H9 (cell line): ENCODE results near the gene VILL. TPM values are rescaled to one million over a fixed set of nuclear protein-coding genes. Genes with fewer than 3 reads are reported as not detected.
"Not testable (repeated sequence)": the region's sequence is repeated elsewhere in the genome, so short reads cannot be mapped to it uniquely, and the experiment has no call there.

ENCODE experiments used
- DNase-seq: peaks from one replicate; pipeline ENCODE4 v3.0.0-alpha.2; 2017
- H2AFZ ChIP-seq: one replicate; pipeline ENCODE4 v1.6.1; 2013; ENCODE audit warnings: mild to moderate bottlenecking, low read length, control low read depth, moderate library complexity
- H2AK5ac ChIP-seq: 2 replicates; pipeline ENCODE4 v1.6.1; 2013; ENCODE audit warnings: low read length, control low read depth, mixed read lengths; ENCODE audit not compliant: insufficient read length
- H2BK120ac ChIP-seq: one replicate; pipeline ENCODE4 v1.6.1; 2013; ENCODE audit warnings: low read depth, mild to moderate bottlenecking, low read length, control low read depth, inconsistent platforms; ENCODE audit not compliant: poor library complexity, severe bottlenecking
- H2BK12ac ChIP-seq: 2 replicates; pipeline ENCODE4 v1.6.1; 2013; ENCODE audit warnings: low read length, control low read depth, mixed read lengths, low read depth; ENCODE audit not compliant: insufficient read length
- H2BK15ac ChIP-seq: 2 replicates; pipeline ENCODE4 v1.6.1; 2013; ENCODE audit warnings: low read depth, low read length, control low read depth
- H2BK20ac ChIP-seq: one replicate; pipeline ENCODE4 v1.6.1; 2013; ENCODE audit warnings: low read depth, mild to moderate bottlenecking, low read length, control low read depth, inconsistent platforms; ENCODE audit not compliant: poor library complexity, severe bottlenecking
- H2BK5ac ChIP-seq: 2 replicates; pipeline ENCODE4 v1.6.1; 2013; ENCODE audit warnings: low read length, control low read depth, mixed read lengths; ENCODE audit not compliant: insufficient read length
- H3K14ac ChIP-seq: 2 replicates; pipeline ENCODE4 v1.6.1; 2013; ENCODE audit warnings: low read length, control low read depth; ENCODE audit not compliant: insufficient read depth
- H3K18ac ChIP-seq: 2 replicates; pipeline ENCODE4 v1.6.1; 2013; ENCODE audit warnings: low read depth, mild to moderate bottlenecking, mixed read lengths, low read length, control low read depth; ENCODE audit not compliant: insufficient read length
- H3K23ac ChIP-seq: 2 replicates; pipeline ENCODE4 v1.6.1; 2013; ENCODE audit warnings: low read length, control low read depth, mixed read lengths, low read depth; ENCODE audit not compliant: insufficient read length
- H3K23me2 ChIP-seq: 2 replicates; pipeline ENCODE4 v1.6.1; 2013; ENCODE audit warnings: low read depth, mild to moderate bottlenecking, mixed read lengths, low read length, control low read depth; ENCODE audit not compliant: insufficient read length, poor library complexity, severe bottlenecking
- H3K27ac ChIP-seq: 2 replicates; pipeline ENCODE4 v1.5.1; 2013; ENCODE audit warnings: low read length, control low read depth, mixed read lengths, low read depth; ENCODE audit not compliant: insufficient read length
- H3K27me3 ChIP-seq: 2 replicates; pipeline ENCODE4 v1.6.1; 2013; ENCODE audit warnings: low read length, control low read depth, inconsistent platforms; ENCODE audit not compliant: insufficient read depth
- H3K4ac ChIP-seq: 2 replicates; pipeline ENCODE4 v1.6.1; 2013; ENCODE audit warnings: low read depth, mild to moderate bottlenecking, control low read depth, inconsistent platforms, low read length, moderate library complexity
- H3K4me1 ChIP-seq: 2 replicates; pipeline ENCODE4 v1.6.1; 2013; ENCODE audit warnings: low read length, control low read depth, inconsistent platforms; ENCODE audit not compliant: insufficient read depth
- H3K4me2 ChIP-seq: 2 replicates; pipeline ENCODE4 v1.6.1; 2013; ENCODE audit warnings: low read length, control low read depth, mixed read lengths; ENCODE audit not compliant: insufficient read length, insufficient read depth
- H3K56ac ChIP-seq: 2 replicates; pipeline ENCODE4 v1.6.1; 2013; ENCODE audit warnings: low read depth, mild to moderate bottlenecking, mixed read lengths, low read length, control low read depth; ENCODE audit not compliant: insufficient read length
- H3K79me1 ChIP-seq: 2 replicates; pipeline ENCODE4 v1.6.1; 2013; ENCODE audit warnings: low read depth, mild to moderate bottlenecking, moderate library complexity, low read length, control low read depth, inconsistent platforms; ENCODE audit not compliant: insufficient read depth, poor library complexity, severe bottlenecking
- H3K79me2 ChIP-seq: 2 replicates; pipeline ENCODE4 v1.6.1; 2013; ENCODE audit warnings: low read length, control low read depth, inconsistent platforms; ENCODE audit not compliant: insufficient read depth
- H3K9ac ChIP-seq: 2 replicates; pipeline ENCODE4 v1.6.1; 2013; ENCODE audit warnings: low read length, control low read depth, mixed read lengths; ENCODE audit not compliant: insufficient read length; ENCODE audit errors: extremely low read depth
- H3K9me3 ChIP-seq: one replicate; pipeline ENCODE4 v1.6.1; 2013; ENCODE audit warnings: low read depth, low read length, inconsistent platforms; ENCODE audit not compliant: control insufficient read depth
- H3T11ph ChIP-seq: one replicate; pipeline ENCODE4 v1.6.1; 2013; ENCODE audit warnings: mild to moderate bottlenecking, low read length, control low read depth, inconsistent platforms
- H4K20me1 ChIP-seq: one replicate; pipeline ENCODE4 v1.6.1; 2013; ENCODE audit not compliant: control insufficient read depth, insufficient read length, insufficient read depth
- H4K5ac ChIP-seq: 2 replicates; pipeline ENCODE4 v1.6.1; 2013; ENCODE audit warnings: low read depth, mild to moderate bottlenecking, mixed read lengths, low read length, control low read depth; ENCODE audit not compliant: insufficient read length
- H4K8ac ChIP-seq: replicated peaks from 2 replicates; pipeline ENCODE4 v1.6.1; 2013; ENCODE audit warnings: low read length, control low read depth, mixed read lengths, low read depth; ENCODE audit not compliant: insufficient read length
- H4K91ac ChIP-seq: 2 replicates; pipeline ENCODE4 v1.6.1; 2013; ENCODE audit warnings: low read depth, mild to moderate bottlenecking, moderate library complexity, mixed read lengths, low read length, control low read depth; ENCODE audit not compliant: insufficient read length
- H3K27ac Mint-ChIP-seq, 3 experiments: 2 replicates in 2 of 3; 3 replicates in 1 of 3; pipeline ENCODE4 v1.8.0; 2020 to 2021; ENCODE audit warnings: mixed read lengths in 3 of 3, mild to moderate bottlenecking in 1 of 3, moderate library complexity in 1 of 3
- H3K27me3 Mint-ChIP-seq: 2 replicates; pipeline ENCODE4 v1.8.0; 2021; ENCODE audit warnings: low read depth, mild to moderate bottlenecking, moderate library complexity, mixed read lengths
- H3K36me3 Mint-ChIP-seq, 3 experiments: 2 replicates in 2 of 3; 3 replicates in 1 of 3; pipeline ENCODE4 v1.8.0; 2020 to 2021; ENCODE audit warnings: low read depth in 3 of 3, mixed read lengths in 3 of 3; ENCODE audit not compliant: insufficient read depth in 1 of 3
- H3K4me1 Mint-ChIP-seq, 2 experiments: 2 replicates each; pipeline ENCODE4 v1.8.0; 2020; ENCODE audit warnings: mixed read lengths in 2 of 2
- H3K4me3 Mint-ChIP-seq, 2 experiments: 2 replicates in 1 of 2; 3 replicates in 1 of 2; pipeline ENCODE4 v1.8.0; 2020 to 2021; ENCODE audit warnings: mild to moderate bottlenecking in 2 of 2, mixed read lengths in 2 of 2, moderate library complexity in 1 of 2
- H3K9me3 Mint-ChIP-seq, 2 experiments: 2 replicates in 1 of 2; 3 replicates in 1 of 2; pipeline ENCODE4 v1.8.0; 2020; ENCODE audit warnings: mild to moderate bottlenecking in 2 of 2, mixed read lengths in 2 of 2, moderate library complexity in 1 of 2
- WGBS: extraction: QIAGEN DNeasy Blood & Tissue Kit; methylation state at CpG from one replicate; pipeline ENCODE4 v1.1.7; 2013; ENCODE audit warnings: missing lambda C conversion rate, low lambda C conversion rate, mixed read lengths; ENCODE audit not compliant: insufficient read length; ENCODE audit errors: extremely low coverage; 5-methylcytosine and 5-hydroxymethylcytosine counted together
- total RNA-seq: library from RNA; stranded (reverse); gene quantifications from 2 replicates; pipeline ENCODE4 v1.2.1, GENCODE V29; 2021
- TF ChIP-seq, protein P1 (sequence below): fragments of 200-600 bp; sonication (generic); conservative IDR thresholded peaks from 3 replicates; pipeline ENCODE4 v1.8.0; 2021; ENCODE audit warnings: antibody characterized with exemption, mild to moderate bottlenecking

VILL gene
- total RNA-seq, 1 experiment from 2014 or later = 3.2 TPM

DNA sequence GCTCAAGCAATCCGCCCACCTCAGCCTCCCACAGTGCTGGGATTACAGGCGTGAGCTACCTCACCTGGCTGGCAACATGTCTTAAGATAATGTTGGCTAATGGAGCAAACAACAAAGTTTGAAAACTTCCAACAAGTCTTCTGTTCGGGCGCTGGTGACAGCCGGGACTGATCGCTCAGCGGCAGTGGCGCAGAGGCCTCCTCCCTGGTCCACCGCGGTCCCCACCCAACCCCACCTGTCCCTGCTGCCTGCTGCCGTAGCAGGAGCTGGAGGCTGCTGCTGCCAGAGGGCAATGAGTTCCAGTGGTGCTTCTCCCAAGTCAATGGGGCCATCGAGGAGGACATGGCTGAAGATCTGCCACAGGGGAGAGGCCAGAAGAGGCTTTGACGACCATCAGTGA is 60.5 kb downstream of the VILL start:
- H4K91ac ChIP-seq = no peak overlapping the region
- no peak overlapping the region for H2BK5ac ChIP-seq
- no peak overlapping the region for H3K14ac ChIP-seq
- no peak overlapping the region for H2BK120ac ChIP-seq
- H4K8ac ChIP-seq = no peak overlapping the region
- no peak overlapping the region for H3T11ph ChIP-seq
- no peaks in the 10 kb centered on the region for H3K79me2 ChIP-seq
- no peak overlapping the region for H3K9ac ChIP-seq
- no peak for DNase-seq
- H2BK12ac ChIP-seq = no peak overlapping the region
- no peak overlapping the region for H2BK20ac ChIP-seq
- H3K18ac ChIP-seq = no peak overlapping the region
- WGBS = no CpG with 5 or more reads among the region's 13 CpGs
- peaks cover 6 to 10% (median 9%) of the 10 kb centered on the region in 3 experiments; a peak in 6 of 7 replicates for H3K36me3 Mint-ChIP-seq
- H3K4ac ChIP-seq = no peak overlapping the region
- no peak overlapping the region for H2AFZ ChIP-seq
- H3K4me1 ChIP-seq = no peaks in the 10 kb centered on the region
- no peak overlapping the region for H3K56ac ChIP-seq
- H3K23me2 ChIP-seq = no peaks in the 10 kb centered on the region
- H3K79me1 ChIP-seq = no peaks in the 10 kb centered on the region
- H3K9me3 ChIP-seq = peaks cover 8% of the 10 kb centered on the region
- H3K27me3 ChIP-seq = no peaks in the 10 kb centered on the region
- H3K23ac ChIP-seq = no peak overlapping the region
- H4K20me1 ChIP-seq = no peaks in the 10 kb centered on the region
- peaks cover 20% of the 10 kb centered on the region for H3K27me3 Mint-ChIP-seq
- no peak overlapping the region for H4K5ac ChIP-seq
- H3K4me3 Mint-ChIP-seq = no peak overlapping the region
- H3K27ac Mint-ChIP-seq = no peak overlapping the region
- no peaks in the 10 kb centered on the region for H3K4me1 Mint-ChIP-seq
- TF ChIP-seq, protein P1, sequence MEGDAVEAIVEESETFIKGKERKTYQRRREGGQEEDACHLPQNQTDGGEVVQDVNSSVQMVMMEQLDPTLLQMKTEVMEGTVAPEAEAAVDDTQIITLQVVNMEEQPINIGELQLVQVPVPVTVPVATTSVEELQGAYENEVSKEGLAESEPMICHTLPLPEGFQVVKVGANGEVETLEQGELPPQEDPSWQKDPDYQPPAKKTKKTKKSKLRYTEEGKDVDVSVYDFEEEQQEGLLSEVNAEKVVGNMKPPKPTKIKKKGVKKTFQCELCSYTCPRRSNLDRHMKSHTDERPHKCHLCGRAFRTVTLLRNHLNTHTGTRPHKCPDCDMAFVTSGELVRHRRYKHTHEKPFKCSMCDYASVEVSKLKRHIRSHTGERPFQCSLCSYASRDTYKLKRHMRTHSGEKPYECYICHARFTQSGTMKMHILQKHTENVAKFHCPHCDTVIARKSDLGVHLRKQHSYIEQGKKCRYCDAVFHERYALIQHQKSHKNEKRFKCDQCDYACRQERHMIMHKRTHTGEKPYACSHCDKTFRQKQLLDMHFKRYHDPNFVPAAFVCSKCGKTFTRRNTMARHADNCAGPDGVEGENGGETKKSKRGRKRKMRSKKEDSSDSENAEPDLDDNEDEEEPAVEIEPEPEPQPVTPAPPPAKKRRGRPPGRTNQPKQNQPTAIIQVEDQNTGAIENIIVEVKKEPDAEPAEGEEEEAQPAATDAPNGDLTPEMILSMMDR = no peak
- no peak overlapping the region for H2AK5ac ChIP-seq
- no peak overlapping the region for H2BK15ac ChIP-seq
- no peak overlapping the region for H3K27ac ChIP-seq
- peaks cover 20 to 21% of the 10 kb centered on the region in 2 experiments for H3K9me3 Mint-ChIP-seq
- no peak overlapping the region for H3K4me2 ChIP-seq

DNA sequence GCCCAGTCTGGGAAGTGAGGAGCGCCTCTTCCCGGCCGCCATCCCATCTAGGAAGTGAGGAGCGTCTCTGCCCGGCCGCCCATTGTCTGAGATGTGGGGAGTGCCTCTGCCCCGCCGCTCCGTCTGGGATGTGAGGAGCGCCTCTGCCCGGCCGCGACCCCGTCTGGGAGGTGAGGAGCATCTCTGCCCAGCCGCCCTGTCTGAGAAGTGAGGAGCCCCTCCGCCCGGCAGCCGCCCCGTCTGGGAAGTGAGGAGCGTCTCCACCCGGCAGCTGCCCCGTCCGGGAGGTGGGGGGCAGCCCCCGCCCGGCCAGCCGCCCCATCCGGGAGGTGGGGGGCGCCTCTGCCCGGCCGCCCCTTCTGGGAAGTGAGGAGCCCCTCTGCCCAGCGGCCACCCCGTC is 62.7 kb downstream of the VILL start:
- H3K23me2 ChIP-seq, H2AK5ac ChIP-seq, H3K23ac ChIP-seq, H2BK5ac ChIP-seq, H3K9ac ChIP-seq, H4K20me1 ChIP-seq, H4K91ac ChIP-seq, H3K36me3 Mint-ChIP-seq, H3K4me1 Mint-ChIP-seq, H3K27ac ChIP-seq, H3K4me3 Mint-ChIP-seq, H3K27ac Mint-ChIP-seq, H4K5ac ChIP-seq, DNase-seq, H3K9me3 ChIP-seq, H2BK12ac ChIP-seq, H2BK15ac ChIP-seq, H3K4me1 ChIP-seq, H2BK20ac ChIP-seq, H3K79me1 ChIP-seq, H3K79me2 ChIP-seq, H2AFZ ChIP-seq, H3T11ph ChIP-seq, H3K18ac ChIP-seq, H3K56ac ChIP-seq, H4K8ac ChIP-seq, H3K4ac ChIP-seq, H3K4me2 ChIP-seq, H3K14ac ChIP-seq, H3K27me3 ChIP-seq, H2BK120ac ChIP-seq: not testable (repeated sequence)
- Mint-ChIP-seq H3K9me3 (peaks cover 20 to 21% of the 10 kb centered on the region in 2 experiments), H3K27me3 (peaks cover 12% of the 10 kb centered on the region)
- no CpG with 5 or more reads among the region's 32 CpGs for WGBS
